ENCODE results near the gene PRMT9.

PRMT9 gene

GRCh38 chr4:147616849-147617172 lies 67.2 kb downstream of the PRMT9 start:
- no peak overlapping the region for H3K27ac ChIP-seq (ENCODE audit: low read depth, low read length)
- H3K9me2 ChIP-seq (replicated peaks; ENCODE audit: control insufficient read depth, low read length), result no peaks in the 10 kb centered on the region
- H3K79me2 ChIP-seq (ENCODE audit: control insufficient read depth, low read length), result peaks cover 46% of the 10 kb centered on the region
- no peaks in the 10 kb centered on the region for H3K27me3 ChIP-seq (ENCODE audit: control insufficient read depth, low read length)
- peak overlapping the region; percentile 64 for H3K4me2 ChIP-seq (ENCODE audit: low read length)
- no peaks in the 10 kb centered on the region for H3K9me3 ChIP-seq (ENCODE audit: control insufficient read depth, insufficient read depth, low read length)
- peak overlapping the region; percentile 94 for H3K4me3 ChIP-seq (ENCODE audit: low read length)
- no peaks in the 10 kb centered on the region for H3F3A ChIP-seq (ENCODE audit: control insufficient read depth, insufficient read depth)
- no peaks in the 10 kb centered on the region for H4K20me1 ChIP-seq (ENCODE audit: control insufficient read depth, insufficient read depth, low read depth, low read length)
- peaks cover 30% of the 10 kb centered on the region for H3K4me1 ChIP-seq (ENCODE audit: control insufficient read depth, low read length)
- TF ChIP-seq EZH2phosphoT487 (IDR thresholded peaks at IDR 0.05; ENCODE audit: borderline replicate concordance, low read length) (no peak), CTCF (IDR thresholded peaks at IDR 0.05; ENCODE audit: low read depth, low read length, poor library complexity, severe bottlenecking) (no peak)
- peaks cover 10% of the 10 kb centered on the region for H3K36me3 ChIP-seq (ENCODE audit: control insufficient read depth, low read length)

- no peak for TF ChIP-seq CTCF (IDR thresholded peaks at IDR 0.05; ENCODE audit: low read depth, low read length, poor library complexity, severe bottlenecking)
- TF ChIP-seq EZH2phosphoT487 (IDR thresholded peaks at IDR 0.05; ENCODE audit: borderline replicate concordance, low read length), result no peak
- Histone ChIP-seq H3K4me3 (ENCODE audit: low read length) (no peak overlapping the region), H3K79me2 (ENCODE audit: control insufficient read depth, low read length) (no peaks in the 10 kb centered on the region), H3K4me2 (ENCODE audit: low read length) (no peak overlapping the region), H3K27ac (ENCODE audit: low read depth, low read length) (no peak overlapping the region), H3K36me3 (ENCODE audit: control insufficient read depth, low read length) (no peaks in the 10 kb centered on the region), H3K27me3 (ENCODE audit: control insufficient read depth, low read length) (peaks cover 9% of the 10 kb centered on the region; the same call in 1 of the 2 replicates), H3K4me1 (ENCODE audit: control insufficient read depth, low read length) (no peaks in the 10 kb centered on the region), H4K20me1 (ENCODE audit: control insufficient read depth, insufficient read depth, low read depth, low read length) (no peaks in the 10 kb centered on the region), H3K9me2 (replicated peaks; ENCODE audit: control insufficient read depth, low read length) (no peaks in the 10 kb centered on the region), H3F3A (ENCODE audit: control insufficient read depth, insufficient read depth) (no peaks in the 10 kb centered on the region), H3K9me3 (ENCODE audit: control insufficient read depth, insufficient read depth, low read length) (no peaks in the 10 kb centered on the region)
Measured at GRCh38 chr4:147610686-147611085, 73.3 kb downstream of the PRMT9 start.

- no peaks in the 10 kb centered on the region for H3K9me3 ChIP-seq (ENCODE audit: control insufficient read depth, insufficient read depth, low read length)
- no peaks in the 10 kb centered on the region for H4K20me1 ChIP-seq (ENCODE audit: control insufficient read depth, insufficient read depth, low read depth, low read length)
- H3K4me3 ChIP-seq (ENCODE audit: low read length), result no peak overlapping the region
- H3K27ac ChIP-seq (ENCODE audit: low read depth, low read length), result no peak overlapping the region
- H3K4me1 ChIP-seq (ENCODE audit: control insufficient read depth, low read length), result no peaks in the 10 kb centered on the region
- H3K9me2 ChIP-seq (replicated peaks; ENCODE audit: control insufficient read depth, low read length), result no peaks in the 10 kb centered on the region
- no peaks in the 10 kb centered on the region for H3F3A ChIP-seq (ENCODE audit: control insufficient read depth, insufficient read depth)
- no peaks in the 10 kb centered on the region for H3K36me3 ChIP-seq (ENCODE audit: control insufficient read depth, low read length)
- H3K4me2 ChIP-seq (ENCODE audit: low read length), result no peak overlapping the region
- TF ChIP-seq EZH2phosphoT487 (IDR thresholded peaks at IDR 0.05; ENCODE audit: borderline replicate concordance, low read length), result no peak
- no peak for TF ChIP-seq CTCF (IDR thresholded peaks at IDR 0.05; ENCODE audit: low read depth, low read length, poor library complexity, severe bottlenecking)
- peaks cover 9% of the 10 kb centered on the region; the same call in 1 of the 2 replicates for H3K27me3 ChIP-seq (ENCODE audit: control insufficient read depth, low read length)
- H3K79me2 ChIP-seq (ENCODE audit: control insufficient read depth, low read length), result no peaks in the 10 kb centered on the region
Measured at GRCh38 chr4:147607471-147607870, 76.5 kb downstream of the PRMT9 start.

GRCh38 chr4:147605499-147605898 lies 78.5 kb downstream of the PRMT9 start:
- Histone ChIP-seq H3K4me1 (ENCODE audit: control insufficient read depth, low read length) (no peaks in the 10 kb centered on the region), H3K79me2 (ENCODE audit: control insufficient read depth, low read length) (no peaks in the 10 kb centered on the region), H3K27me3 (ENCODE audit: control insufficient read depth, low read length) (peaks cover 4% of the 10 kb centered on the region; the same call in 1 of the 2 replicates)

More at GRCh38 chr4:147605499-147605898, 78.5 kb downstream of the PRMT9 start:
- no peak overlapping the region for H3K27ac ChIP-seq (ENCODE audit: low read depth, low read length)
- H3K4me3 ChIP-seq (ENCODE audit: low read length), result no peak overlapping the region
- H4K20me1 ChIP-seq (ENCODE audit: control insufficient read depth, insufficient read depth, low read depth, low read length), result no peaks in the 10 kb centered on the region
- no peaks in the 10 kb centered on the region for H3K9me2 ChIP-seq (replicated peaks; ENCODE audit: control insufficient read depth, low read length)
- H3K36me3 ChIP-seq (ENCODE audit: control insufficient read depth, low read length), result no peaks in the 10 kb centered on the region
- H3F3A ChIP-seq (ENCODE audit: control insufficient read depth, insufficient read depth), result no peaks in the 10 kb centered on the region
- TF ChIP-seq CTCF (IDR thresholded peaks at IDR 0.05; ENCODE audit: low read depth, low read length, poor library complexity, severe bottlenecking), result no peak
- no peak for TF ChIP-seq EZH2phosphoT487 (IDR thresholded peaks at IDR 0.05; ENCODE audit: borderline replicate concordance, low read length)
- H3K4me2 ChIP-seq (ENCODE audit: low read length), result no peak overlapping the region
- no peaks in the 10 kb centered on the region for H3K9me3 ChIP-seq (ENCODE audit: control insufficient read depth, insufficient read depth, low read length)
